Measurements from ENCODE around the gene MYO3B. TPM values are rescaled to one million over a fixed set of nuclear protein-coding genes. Genes with fewer than 3 reads are reported as not detected.

Gene MYO3B
- total RNA-seq, 3 donors from 2014 or later (not counting 1 experiment from before 2014, with no cell fraction given) = 0.68 to 0.88 (median 0.75) TPM

DNA sequence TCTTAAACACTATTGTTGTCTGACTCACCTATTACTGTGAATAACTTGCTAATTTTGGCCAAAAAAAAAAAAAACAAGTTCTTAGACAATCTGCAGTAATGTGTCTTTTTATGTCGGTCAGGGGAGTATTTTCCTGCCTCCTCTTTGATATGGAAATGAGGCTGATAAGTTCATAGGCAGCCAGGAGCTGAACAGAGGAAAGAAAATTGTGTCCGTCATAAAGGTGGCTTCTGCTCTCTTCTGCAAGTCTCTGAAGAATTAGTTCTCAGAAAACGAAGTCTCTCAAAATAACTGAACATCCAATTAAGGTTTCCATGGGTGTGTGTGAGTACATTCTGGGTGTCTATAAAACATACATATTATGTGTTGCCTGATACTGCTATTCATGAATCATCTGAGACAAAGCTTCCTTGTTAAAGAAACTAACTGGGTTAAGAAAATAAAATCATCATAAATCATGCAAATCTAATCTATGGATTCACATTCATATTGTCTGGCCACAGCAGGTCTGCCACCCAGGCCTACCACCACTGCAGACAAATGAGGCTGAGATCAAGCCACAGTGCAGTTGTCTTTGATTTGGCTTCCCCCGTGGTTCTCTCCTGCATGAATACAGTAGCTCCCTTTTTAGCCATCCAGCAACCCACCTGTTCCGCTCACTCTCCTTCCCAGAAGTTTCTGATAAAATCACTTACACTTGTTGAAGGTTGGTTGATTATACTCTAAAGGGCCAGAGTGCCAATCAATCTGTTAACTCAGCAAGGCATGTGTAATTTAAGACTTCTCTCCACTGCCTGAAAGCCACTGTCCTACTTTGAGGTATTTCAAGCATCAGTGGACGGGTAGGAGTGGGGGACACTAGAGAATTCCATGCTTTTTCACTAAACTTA lies 517.8 kb downstream of the MYO3B start:
- H3K27ac ChIP-seq (ENCODE audit: low read length) = no peak overlapping the region
- H3K36me3 Mint-ChIP-seq = no peaks in the 10 kb centered on the region
- no peak for DNase-seq
- H3K27ac Mint-ChIP-seq = no peak overlapping the region
- no peaks in the 10 kb centered on the region for H3K9me3 ChIP-seq (ENCODE audit: control insufficient read depth, insufficient read depth, low read length)
- H3K9me3 Mint-ChIP-seq = no peaks in the 10 kb centered on the region
- H3K4me1 ChIP-seq (ENCODE audit: control insufficient read depth, insufficient read depth, low read length) = no peaks in the 10 kb centered on the region
- peaks cover 2% of the 10 kb centered on the region for H3K27me3 ChIP-seq (ENCODE audit: control insufficient read depth, insufficient read depth, low read length)
- no peak overlapping the region for H3K4me3 ChIP-seq (ENCODE audit: low read length)
- no peaks in the 10 kb centered on the region for H3K36me3 ChIP-seq (ENCODE audit: control insufficient read depth, insufficient read depth, low read length)
- H3K4me1 Mint-ChIP-seq = no peaks in the 10 kb centered on the region
- H3K4me3 Mint-ChIP-seq = no peak overlapping the region
- TF ChIP-seq, protein P1, sequence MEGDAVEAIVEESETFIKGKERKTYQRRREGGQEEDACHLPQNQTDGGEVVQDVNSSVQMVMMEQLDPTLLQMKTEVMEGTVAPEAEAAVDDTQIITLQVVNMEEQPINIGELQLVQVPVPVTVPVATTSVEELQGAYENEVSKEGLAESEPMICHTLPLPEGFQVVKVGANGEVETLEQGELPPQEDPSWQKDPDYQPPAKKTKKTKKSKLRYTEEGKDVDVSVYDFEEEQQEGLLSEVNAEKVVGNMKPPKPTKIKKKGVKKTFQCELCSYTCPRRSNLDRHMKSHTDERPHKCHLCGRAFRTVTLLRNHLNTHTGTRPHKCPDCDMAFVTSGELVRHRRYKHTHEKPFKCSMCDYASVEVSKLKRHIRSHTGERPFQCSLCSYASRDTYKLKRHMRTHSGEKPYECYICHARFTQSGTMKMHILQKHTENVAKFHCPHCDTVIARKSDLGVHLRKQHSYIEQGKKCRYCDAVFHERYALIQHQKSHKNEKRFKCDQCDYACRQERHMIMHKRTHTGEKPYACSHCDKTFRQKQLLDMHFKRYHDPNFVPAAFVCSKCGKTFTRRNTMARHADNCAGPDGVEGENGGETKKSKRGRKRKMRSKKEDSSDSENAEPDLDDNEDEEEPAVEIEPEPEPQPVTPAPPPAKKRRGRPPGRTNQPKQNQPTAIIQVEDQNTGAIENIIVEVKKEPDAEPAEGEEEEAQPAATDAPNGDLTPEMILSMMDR (IDR thresholded peaks at IDR 0.05) = no peak
- intact Hi-C loops (cut with micrococcal nuclease) = no loop called here
- WGBS (ENCODE audit: insufficient coverage) = 76% methylated on average over 4 of the region's 6 CpGs
- peaks cover 15 to 16% of the 10 kb centered on the region in 2 donors for H3K27me3 Mint-ChIP-seq (ENCODE audit: low read depth in 2 of 2)
- no peak for ATAC-seq

DNA sequence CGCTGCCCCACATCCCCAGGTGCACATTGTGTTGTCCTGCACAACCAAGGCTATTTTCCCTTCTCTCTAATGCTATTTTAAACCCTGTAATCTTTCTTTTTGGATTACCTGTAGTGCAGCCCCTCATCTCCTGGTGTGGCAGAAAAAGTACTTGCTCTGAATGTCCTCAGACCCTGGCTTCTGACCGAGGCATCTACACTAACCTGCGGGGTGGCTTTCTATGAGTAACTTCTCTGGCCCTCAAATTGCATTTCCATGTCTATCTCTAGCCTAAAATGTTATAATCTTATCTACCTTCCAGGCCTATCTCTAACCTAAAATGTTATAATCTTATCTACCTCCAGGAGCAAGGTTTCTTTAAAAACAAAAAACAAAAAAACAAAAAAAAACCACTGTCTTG lies 519.0 kb downstream of the MYO3B start:
- Histone ChIP-seq H3K4me1 (ENCODE audit: control insufficient read depth, insufficient read depth, low read length) (no peaks in the 10 kb centered on the region), H3K9me3 (ENCODE audit: control insufficient read depth, insufficient read depth, low read length) (no peaks in the 10 kb centered on the region), H3K36me3 (ENCODE audit: control insufficient read depth, insufficient read depth, low read length) (no peaks in the 10 kb centered on the region), H3K4me3 (ENCODE audit: low read length) (no peak overlapping the region), H3K27ac (ENCODE audit: low read length) (no peak overlapping the region), H3K27me3 (ENCODE audit: control insufficient read depth, insufficient read depth, low read length) (peaks cover 2% of the 10 kb centered on the region)
- no peak for DNase-seq
- Mint-ChIP-seq H3K27me3 (ENCODE audit: low read depth in 2 of 2) (peaks cover 24 to 27% of the 10 kb centered on the region in 2 donors), H3K36me3 (no peaks in the 10 kb centered on the region), H3K9me3 (no peaks in the 10 kb centered on the region), H3K4me3 (no peak overlapping the region), H3K4me1 (no peaks in the 10 kb centered on the region), H3K27ac (no peak overlapping the region)
- ATAC-seq = no peak
- TF ChIP-seq, protein P1 (IDR thresholded peaks at IDR 0.05) = no peak
- 84% methylated on average over 3 of the region's 3 CpGs for WGBS (ENCODE audit: insufficient coverage)
- intact Hi-C loops (cut with micrococcal nuclease) = no loop called here

DNA sequence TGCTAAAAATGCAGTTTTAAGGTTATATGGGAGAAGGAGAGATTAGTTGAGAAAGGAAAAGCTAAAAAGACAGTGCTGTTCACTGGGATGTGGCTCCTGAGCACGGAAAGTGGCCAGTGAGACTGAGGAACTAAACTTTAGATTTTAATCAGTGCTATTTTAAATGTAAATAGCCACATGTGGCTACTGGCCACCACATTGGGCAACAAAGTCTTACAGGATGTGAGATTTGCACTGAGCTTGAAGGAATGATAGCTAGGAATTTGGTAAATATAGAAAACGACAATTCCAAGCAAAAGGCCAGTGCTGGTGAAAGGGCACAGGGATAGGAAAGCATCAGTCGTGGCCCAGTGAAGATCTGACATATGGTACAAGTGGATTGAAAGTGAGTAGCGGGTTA lies 523.1 kb downstream of the MYO3B start:
- intact Hi-C loops (cut with micrococcal nuclease) = no loop called here
- DNase-seq = no peak
- no peaks in the 10 kb centered on the region for H3K9me3 ChIP-seq (ENCODE audit: control insufficient read depth, insufficient read depth, low read length)
- TF ChIP-seq, protein P1 (IDR thresholded peaks at IDR 0.05) = no peak
- H3K4me1 ChIP-seq (ENCODE audit: control insufficient read depth, insufficient read depth, low read length) = no peaks in the 10 kb centered on the region
- peaks cover 5% of the 10 kb centered on the region for H3K27me3 ChIP-seq (ENCODE audit: control insufficient read depth, insufficient read depth, low read length)
- peaks cover 29 to 44% of the 10 kb centered on the region in 2 donors for H3K27me3 Mint-ChIP-seq (ENCODE audit: low read depth in 2 of 2)
- no peak overlapping the region for H3K4me3 ChIP-seq (ENCODE audit: low read length)
- no peaks in the 10 kb centered on the region for H3K4me1 Mint-ChIP-seq
- H3K36me3 ChIP-seq (ENCODE audit: control insufficient read depth, insufficient read depth, low read length) = no peaks in the 10 kb centered on the region
- WGBS (ENCODE audit: insufficient coverage) = 76% methylated on average over 4 of the region's 4 CpGs
- H3K4me3 Mint-ChIP-seq = no peak overlapping the region
- H3K27ac Mint-ChIP-seq = no peak overlapping the region
- no peaks in the 10 kb centered on the region for H3K36me3 Mint-ChIP-seq
- H3K9me3 Mint-ChIP-seq = no peaks in the 10 kb centered on the region
- H3K27ac ChIP-seq (ENCODE audit: low read length) = no peak overlapping the region
- ATAC-seq = no peak
